ENCODE data around the gene OMP.
A peak's percentile ranks its signal among the peaks of the same experiment; 100 is the strongest.

- no peak for TF ChIP-seq CTCF (IDR thresholded peaks at IDR 0.05; ENCODE audit: low read depth, low read length)
- TF ChIP-seq POLR2A (IDR thresholded peaks at IDR 0.05; ENCODE audit: extremely low read depth, insufficient read length), result no peak
- TF ChIP-seq MAX (IDR thresholded peaks at IDR 0.05; ENCODE audit: low read depth, low read length), result peak; percentile 57; the same call in 1 of the 2 replicates
Observed at GRCh38 chr11:77142091-77142975, 39.7 kb downstream of the OMP start.
